K562 (cell line): ENCODE data around the gene LLPH. TPM values are rescaled to one million over a fixed set of nuclear protein-coding genes. Genes with fewer than 3 reads are reported as not detected.
A peak's percentile ranks its signal among the peaks of the same experiment; 100 is the strongest.

Experiments
- BMI1 ChIP-seq: fragments of 150-350 bp; IDR thresholded peaks from 2 replicates; pipeline ENCODE4 v1.6.1; 2014; ENCODE audit warnings: low read length
- CBX2 ChIP-seq: fragments of 200-600 bp; sonication (generic); IDR thresholded peaks from one replicate; pipeline ENCODE4 v1.6.1; 2012; ENCODE audit warnings: mild to moderate bottlenecking, low read length, inconsistent platforms; ENCODE audit not compliant: insufficient read depth, poor library complexity, severe bottlenecking
- HDAC2 ChIP-seq: fragments of 450-650 bp; IDR thresholded peaks from 2 replicates; pipeline ENCODE4 v1.6.1; 2016; ENCODE audit warnings: mild to moderate bottlenecking
- HNRNPH1 ChIP-seq: fragments of 200-400 bp; formaldehyde crosslinking; optimal IDR thresholded peaks from 2 replicates; pipeline ENCODE3; 2017; ENCODE audit warnings: low read depth, mild to moderate bottlenecking, low read length, moderate library complexity
- MXD1 ChIP-seq: fragments of 250-450 bp; sonication (Bioruptor Pico); IDR thresholded peaks from 2 replicates; pipeline ENCODE4 v1.8.0; 2021; ENCODE audit warnings: borderline replicate concordance, mild to moderate bottlenecking, moderate library complexity; ENCODE audit not compliant: poor library complexity, severe bottlenecking
- POLR3G ChIP-seq: IDR thresholded peaks from 2 replicates; pipeline ENCODE4 v1.6.1; 2011; ENCODE audit not compliant: insufficient read length, insufficient replicate concordance; ENCODE audit errors: extremely low read depth
- RBM14 ChIP-seq: fragments of 200-400 bp; formaldehyde crosslinking; IDR thresholded peaks from 2 replicates; pipeline ENCODE4 v1.6.1; 2018; ENCODE audit warnings: low read depth, mild to moderate bottlenecking, low read length, moderate library complexity, borderline replicate concordance; ENCODE audit not compliant: insufficient read depth
- SIX5 ChIP-seq, 2 experiments: IDR thresholded peaks; 2 replicates each; pipeline ENCODE4 v1.6.1; 2011; ENCODE audit warnings: low read length in 2 of 2, borderline replicate concordance in 1 of 2, low read depth in 1 of 2, mild to moderate bottlenecking in 1 of 2, moderate library complexity in 1 of 2; ENCODE audit not compliant: insufficient read depth in 1 of 2
- TAF7 ChIP-seq: fragments of 450-650 bp; IDR thresholded peaks from 2 replicates; pipeline ENCODE4 v1.6.1; 2016; ENCODE audit warnings: missing genetic modification characterization, missing compliant biosample characterization
- TFAM ChIP-seq: fragments of 250-450 bp; sonication (Bioruptor Pico); conservative IDR thresholded peaks from 2 replicates; pipeline ENCODE4 v1.5.0; 2021; ENCODE audit warnings: mild to moderate bottlenecking, moderate library complexity
- THRAP3 ChIP-seq: fragments of 450-650 bp; IDR thresholded peaks from 2 replicates; pipeline ENCODE4 v1.6.1; 2016; ENCODE audit warnings: mild to moderate bottlenecking, inconsistent platforms, borderline replicate concordance
- ZBTB17 ChIP-seq: fragments of 450-650 bp; formaldehyde crosslinking; IDR thresholded peaks from 2 replicates; pipeline ENCODE4 v1.4.0; 2020; ENCODE audit warnings: mild to moderate bottlenecking
- ZC3H4 ChIP-seq: sonication (generic); formaldehyde crosslinking; IDR thresholded peaks from 2 replicates; pipeline ENCODE4 v1.9.0; 2021; ENCODE audit warnings: missing genetic modification reagents, borderline replicate concordance
- ZNF282 ChIP-seq: sonication (generic); formaldehyde crosslinking; IDR thresholded peaks from 2 replicates; pipeline ENCODE4 v1.8.1; 2023; ENCODE audit warnings: missing genetic modification reagents
- ZNF395 ChIP-seq: fragments of 200-800 bp; sonication (Bioruptor generic); IDR thresholded peaks from 2 replicates; pipeline ENCODE4 v1.6.1; 2017; ENCODE audit warnings: missing genetic modification characterization, missing compliant biosample characterization
- ZNF644 ChIP-seq: fragments of 200-800 bp; sonication (Bioruptor generic); IDR thresholded peaks from 2 replicates; pipeline ENCODE4 v1.6.1; 2016; ENCODE audit warnings: low read depth, missing genetic modification characterization, missing compliant biosample characterization
- ZNF696 ChIP-seq: fragments of 250-450 bp; sonication (Bioruptor Pico); conservative IDR thresholded peaks from 2 replicates; pipeline ENCODE4 v1.4.0; 2020; ENCODE audit warnings: mild to moderate bottlenecking, moderate library complexity
- polyA plus RNA-seq, 8 experiments: library from polyadenylated mRNA; depleted of rRNA in 4 of 8; stranded (reverse) in 5 of 8; unstranded in 3 of 8; fragments of >200 nt; fragmentation: Nextera tagmentation in 2 of 8; fragmentation: Illumina TruSeq in 1 of 8; extraction: Ambion mirVana in 2 of 8; extraction: Trizol in 1 of 8; gene quantifications; 2 replicates each; pipeline versions ENCODE4 v1.2.1 to v1.2.3, GENCODE V29; 2011 to 2014; ENCODE audit warnings: inconsistent platforms in 1 of 8, missing spikeins in 1 of 8
- total RNA-seq, 7 experiments: library from RNA; depleted of rRNA in 6 of 7; stranded (reverse); fragments of >200 nt in 6 of 7; fragmentation: Illumina TruSeq in 2 of 7; extraction: Trizol in 2 of 7; gene quantifications; 2 replicates each; pipeline versions ENCODE4 v1.2.1 to v1.2.3, GENCODE V29; 2011 to 2021; ENCODE audit warnings: low replicate concordance in 1 of 7
- TF ChIP-seq, protein P1 (sequence below): sonication (generic); formaldehyde crosslinking; IDR thresholded peaks from 2 replicates; pipeline ENCODE4 v1.8.1; 2023; ENCODE audit warnings: mild to moderate bottlenecking, missing genetic modification reagents
- TF ChIP-seq, protein P2 (sequence below): IDR thresholded peaks from 2 replicates; pipeline ENCODE4 v1.6.1; 2011; ENCODE audit not compliant: insufficient read length; ENCODE audit errors: extremely low read depth

LLPH gene
- total and polyA plus RNA-seq, 9 of the 15 experiments (the other 6 are each of a cell fraction or from before 2014, with no cell fraction given): 19.1 to 87.3 (median 59.6) TPM

DNA sequence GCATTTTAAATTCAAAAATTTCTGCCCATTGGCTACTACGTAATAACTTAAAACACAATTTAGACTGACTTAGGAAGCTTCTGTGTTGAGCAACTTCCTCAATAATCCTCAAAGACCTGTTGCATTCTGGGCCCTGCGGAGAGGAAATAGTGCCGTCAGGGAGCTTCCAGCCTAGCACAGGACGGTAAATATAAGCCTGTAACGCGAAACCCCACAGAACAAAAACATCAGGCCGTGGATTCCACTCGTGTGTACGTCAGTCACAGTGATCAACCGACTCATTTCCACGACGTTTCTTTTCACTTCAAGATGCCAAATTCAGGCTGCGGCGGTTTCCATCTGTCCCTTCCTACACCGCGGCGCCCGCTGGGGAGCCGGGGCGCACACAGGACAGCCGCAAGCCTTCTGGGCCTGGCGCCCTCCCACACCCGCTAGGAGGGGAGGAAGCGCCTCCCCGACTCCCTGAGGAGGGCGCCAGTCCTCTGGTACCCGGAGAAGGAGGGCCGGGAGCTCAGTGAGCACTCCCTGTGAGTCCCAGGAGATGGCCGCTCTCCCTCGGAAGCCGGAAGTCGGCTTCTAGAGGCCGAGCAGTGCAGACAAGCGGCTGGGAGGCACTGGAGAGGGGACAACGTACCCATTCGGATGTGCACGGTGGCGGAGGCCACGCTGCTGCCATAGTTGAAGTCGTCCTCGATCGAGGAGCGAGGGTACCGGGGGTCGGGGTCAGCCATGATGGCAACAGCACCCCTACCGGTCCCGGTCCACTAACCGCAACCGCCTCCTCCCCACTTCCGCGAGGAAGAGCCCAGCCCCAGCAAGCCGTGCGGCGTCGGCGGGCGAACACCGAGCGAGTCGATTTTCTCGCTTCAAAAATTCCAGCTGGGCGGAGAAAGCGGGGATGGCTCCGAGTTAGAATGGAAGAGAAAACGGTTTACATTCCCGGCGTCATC, 38.9 kb upstream of the LLPH start, which contains the start of gene TMBIM4 (continued):
- TF ChIP-seq HNRNPH1: no peak
- TF ChIP-seq ZBTB17 (CRISPR knock-in tag): peak; percentile 99
- TF ChIP-seq, protein P1, sequence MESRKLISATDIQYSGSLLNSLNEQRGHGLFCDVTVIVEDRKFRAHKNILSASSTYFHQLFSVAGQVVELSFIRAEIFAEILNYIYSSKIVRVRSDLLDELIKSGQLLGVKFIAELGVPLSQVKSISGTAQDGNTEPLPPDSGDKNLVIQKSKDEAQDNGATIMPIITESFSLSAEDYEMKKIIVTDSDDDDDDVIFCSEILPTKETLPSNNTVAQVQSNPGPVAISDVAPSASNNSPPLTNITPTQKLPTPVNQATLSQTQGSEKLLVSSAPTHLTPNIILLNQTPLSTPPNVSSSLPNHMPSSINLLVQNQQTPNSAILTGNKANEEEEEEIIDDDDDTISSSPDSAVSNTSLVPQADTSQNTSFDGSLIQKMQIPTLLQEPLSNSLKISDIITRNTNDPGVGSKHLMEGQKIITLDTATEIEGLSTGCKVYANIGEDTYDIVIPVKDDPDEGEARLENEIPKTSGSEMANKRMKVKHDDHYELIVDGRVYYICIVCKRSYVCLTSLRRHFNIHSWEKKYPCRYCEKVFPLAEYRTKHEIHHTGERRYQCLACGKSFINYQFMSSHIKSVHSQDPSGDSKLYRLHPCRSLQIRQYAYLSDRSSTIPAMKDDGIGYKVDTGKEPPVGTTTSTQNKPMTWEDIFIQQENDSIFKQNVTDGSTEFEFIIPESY (CRISPR knock-in tag): peak; percentile 62
- TF ChIP-seq CBX2: no peak
- peak; percentile 88 for TF ChIP-seq TAF7 (tag)
- peak; percentile 58; the same call in 1 of the 2 replicates for TF ChIP-seq HDAC2
- no peak for TF ChIP-seq ZNF282 (CRISPR knock-in tag)
- TF ChIP-seq POLR3G: no peak
- no peak for TF ChIP-seq SIX5 (IDR thresholded peaks at IDR 0.05; ENCODE audit: borderline replicate concordance in 1 of 2, insufficient read depth in 1 of 2, low read depth in 1 of 2, low read length in 2 of 2)
- TF ChIP-seq RBM14: no peak
- TF ChIP-seq ZNF644 (tag): peak; percentile 54; the same call in 1 of the 2 replicates
- TF ChIP-seq ZNF395 (CRISPR knock-in tag): peak; percentile 81
- no peak for TF ChIP-seq BMI1
- no peak for TF ChIP-seq MXD1
- TF ChIP-seq, protein P2, sequence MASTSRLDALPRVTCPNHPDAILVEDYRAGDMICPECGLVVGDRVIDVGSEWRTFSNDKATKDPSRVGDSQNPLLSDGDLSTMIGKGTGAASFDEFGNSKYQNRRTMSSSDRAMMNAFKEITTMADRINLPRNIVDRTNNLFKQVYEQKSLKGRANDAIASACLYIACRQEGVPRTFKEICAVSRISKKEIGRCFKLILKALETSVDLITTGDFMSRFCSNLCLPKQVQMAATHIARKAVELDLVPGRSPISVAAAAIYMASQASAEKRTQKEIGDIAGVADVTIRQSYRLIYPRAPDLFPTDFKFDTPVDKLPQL: no peak
- TF ChIP-seq ZC3H4: no peak
- no peak for TF ChIP-seq THRAP3
- TF ChIP-seq ZNF696 (CRISPR knock-in tag): no peak
- no peak for TF ChIP-seq TFAM (CRISPR knock-in tag)
